Measurements from ENCODE around the gene ADCY9.
"Not testable (repeated sequence)": the region's sequence is repeated elsewhere in the genome, so short reads cannot be mapped to it uniquely, and the experiment has no call there.

Gene ADCY9

DNA sequence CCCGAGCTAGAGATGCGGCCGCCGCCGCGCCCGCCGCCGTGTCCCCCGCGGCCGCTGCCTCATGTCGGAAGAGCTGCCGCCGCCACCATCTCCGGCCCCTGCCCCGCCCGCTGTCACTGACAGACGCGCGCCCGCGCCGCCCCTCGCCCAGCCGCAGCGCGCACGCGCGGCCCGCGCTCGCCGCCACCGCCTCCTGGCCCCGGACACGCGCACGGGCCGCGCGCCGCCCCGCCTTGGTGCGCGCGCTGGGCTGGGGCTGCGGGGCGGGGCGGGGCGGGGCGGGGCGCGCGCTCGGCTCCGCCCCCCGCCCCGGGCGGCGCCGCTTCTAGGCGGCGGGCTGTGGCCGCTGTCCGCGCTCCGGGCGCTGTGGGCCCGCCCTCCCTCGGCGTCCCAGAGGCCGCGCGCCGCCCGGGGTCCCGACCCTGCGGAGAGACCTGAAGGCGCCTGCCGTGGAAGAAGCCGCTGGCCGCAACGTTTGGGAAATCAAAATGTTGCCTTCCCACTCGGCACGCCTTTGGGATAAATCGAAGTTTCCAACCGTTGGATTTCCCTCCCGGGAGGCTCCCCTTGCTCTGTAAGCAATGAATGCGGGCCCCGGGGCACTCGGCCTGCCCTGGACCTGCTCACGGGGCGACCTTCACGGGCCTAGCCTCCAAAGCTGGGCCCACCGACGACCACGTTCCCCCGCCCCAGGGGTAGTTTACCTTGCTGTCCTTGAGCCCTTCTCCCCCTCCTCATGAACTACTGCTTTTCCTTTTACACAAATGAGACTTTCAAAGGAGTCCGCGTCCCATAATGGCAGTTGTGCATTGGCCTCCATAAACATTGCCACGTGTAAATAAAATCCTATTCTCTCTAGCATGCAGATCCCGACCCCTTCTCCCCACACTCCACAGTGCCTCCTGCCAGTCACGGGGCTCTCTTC lies at the start of gene ADCY9:
Gene ADCY9 (minus strand): TSS at position 118 of the 925 bp plus-strand sequence. CDS start 1,000 bp downstream, outside the sequence.
- no peak for TF ChIP-seq GATA1 (IDR thresholded peaks at IDR 0.05; ENCODE audit: low read depth, low read length)
- DNase-seq: peak; percentile 73 to 81

DNA sequence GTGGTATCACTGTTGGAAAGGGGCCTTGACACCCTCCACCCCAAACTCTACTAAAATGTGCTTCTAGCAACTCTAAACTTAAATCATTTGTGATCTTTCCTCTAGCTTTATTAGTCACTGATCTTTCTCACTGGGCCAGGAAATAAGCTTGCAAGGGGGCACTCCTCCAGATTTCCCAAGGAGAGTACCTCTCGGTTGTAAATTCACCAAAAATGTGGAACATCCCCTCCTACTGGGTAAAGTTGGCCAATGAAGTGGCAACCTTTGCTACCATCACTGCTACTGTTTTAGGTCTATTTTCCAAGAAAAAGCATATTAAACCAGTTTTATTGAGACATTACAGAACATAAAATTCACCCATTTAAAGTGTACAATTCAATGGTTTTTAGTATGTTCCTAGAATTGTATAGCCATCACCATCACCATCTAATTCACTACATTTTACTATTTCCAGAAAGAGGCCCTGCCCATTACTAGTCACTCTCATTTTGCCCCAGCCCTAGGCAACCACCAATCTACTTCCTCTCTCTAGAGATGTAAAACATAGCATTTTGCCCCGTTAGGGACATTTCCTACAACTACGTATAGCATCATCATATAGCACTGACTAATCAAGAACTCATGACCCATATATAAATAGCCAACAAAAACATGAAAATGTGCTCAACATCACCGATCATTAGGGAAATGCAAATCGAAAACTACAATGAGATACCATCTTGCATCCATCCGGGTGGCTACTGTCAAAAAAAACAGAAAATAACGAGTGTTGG lies 44.6 kb upstream of the ADCY9 start:
- no peak for DNase-seq

DNA sequence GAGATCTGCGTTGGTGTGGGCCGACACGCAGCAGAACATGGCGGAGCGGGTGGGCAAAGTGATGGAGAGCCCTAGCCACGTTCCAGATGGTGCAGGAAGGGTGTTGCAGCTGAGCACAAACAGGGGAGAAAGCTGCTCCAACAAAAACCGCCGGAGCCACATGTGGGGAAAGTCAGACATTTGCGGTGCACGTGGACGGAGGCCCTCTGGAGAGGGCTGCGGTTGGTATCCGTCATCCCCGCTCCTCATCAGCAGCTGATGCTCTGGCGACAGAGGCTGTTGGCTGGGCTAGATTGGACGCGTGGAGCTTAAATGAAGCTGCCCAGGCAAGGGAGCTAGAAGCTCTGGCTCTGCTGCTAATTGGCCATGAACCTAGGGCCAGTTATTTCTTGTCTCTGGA lies 43.5 kb upstream of the ADCY9 start:
- no peak for DNase-seq

More for the DNA sequence above, 44.6 kb upstream of the ADCY9 start:
- TF ChIP-seq GATA1 (IDR thresholded peaks at IDR 0.05; ENCODE audit: low read depth, low read length) (no peak), POLR2A (IDR thresholded peaks at IDR 0.05; ENCODE audit: low read length) (no peak)

DNA sequence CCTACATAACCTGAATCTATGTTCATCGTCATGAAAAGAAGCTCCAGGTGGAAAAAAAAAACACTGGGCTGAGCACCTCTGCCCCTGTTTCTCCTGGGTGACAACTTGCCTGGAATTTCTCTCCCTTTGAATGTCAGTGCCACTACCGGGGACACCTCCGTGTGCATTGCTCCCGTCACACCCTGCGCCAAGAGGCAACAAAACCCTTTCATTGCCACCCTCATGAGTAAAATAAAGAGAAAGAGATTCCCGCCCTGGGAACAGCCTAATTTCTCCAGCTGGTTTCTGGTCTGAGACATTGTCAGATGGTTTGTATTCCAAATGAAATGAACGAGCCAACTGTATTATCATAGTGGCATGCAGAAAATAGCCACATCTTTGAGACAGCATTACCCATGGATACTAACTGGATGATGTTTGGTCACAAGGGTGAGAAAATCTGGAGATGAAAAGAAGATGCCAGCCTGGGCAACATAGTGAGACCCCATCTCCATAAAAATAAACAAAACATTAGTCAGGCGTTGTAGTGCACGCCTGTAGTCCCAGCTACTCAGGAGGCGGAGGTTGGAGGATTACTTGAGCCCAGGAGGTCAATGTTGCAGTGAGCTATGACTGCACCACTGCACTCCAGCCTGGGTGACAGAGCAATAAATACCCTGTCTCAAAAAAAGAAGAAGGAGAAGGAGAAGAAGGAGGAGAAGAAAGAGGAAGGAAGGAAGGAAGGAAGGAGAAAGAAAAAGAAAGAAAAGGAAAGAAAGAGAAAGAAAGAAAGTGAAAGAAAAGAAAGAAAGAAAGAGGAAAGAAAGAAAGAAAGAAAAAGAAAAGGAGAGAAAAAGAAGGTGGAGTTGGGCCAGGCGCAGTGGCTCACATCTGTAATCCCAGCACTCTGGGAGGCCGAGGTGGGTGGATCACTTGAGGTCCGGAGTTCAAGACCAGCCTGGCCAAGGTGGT lies 42.2 kb upstream of the ADCY9 start:
- DNase-seq: no peak
- no peak for TF ChIP-seq POLR2A (IDR thresholded peaks at IDR 0.05; ENCODE audit: low read length)
- TF ChIP-seq GATA1 (IDR thresholded peaks at IDR 0.05; ENCODE audit: low read depth, low read length): no peak

More for the DNA sequence above, 43.5 kb upstream of the ADCY9 start:
- TF ChIP-seq POLR2A (IDR thresholded peaks at IDR 0.05; ENCODE audit: low read length) (no peak), GATA1 (IDR thresholded peaks at IDR 0.05; ENCODE audit: low read depth, low read length) (no peak)

DNA sequence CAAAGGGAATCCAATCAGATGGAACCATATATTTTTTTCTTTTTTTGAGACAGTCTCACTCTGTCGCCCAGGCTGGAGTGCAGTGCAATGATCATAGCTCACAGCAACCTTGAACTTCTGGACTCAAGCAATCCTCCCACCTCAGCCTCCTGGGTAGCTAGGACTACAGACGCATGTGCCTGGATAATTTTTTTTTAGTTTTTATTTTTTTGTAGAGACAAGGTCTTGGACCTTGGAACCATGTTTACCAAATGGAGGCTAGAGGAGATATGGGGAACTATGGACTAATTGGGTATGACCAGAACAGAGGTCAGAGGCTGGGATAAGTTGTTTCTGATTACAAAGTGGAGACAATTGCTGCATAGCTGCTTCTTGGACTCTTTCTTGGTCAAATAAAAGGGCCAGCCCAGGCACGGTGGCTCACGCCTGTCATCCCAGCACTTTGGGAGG lies 41.2 kb upstream of the ADCY9 start:
- no peak for DNase-seq
- TF ChIP-seq POLR2A (IDR thresholded peaks at IDR 0.05; ENCODE audit: low read length) (no peak), GATA1 (IDR thresholded peaks at IDR 0.05; ENCODE audit: low read depth, low read length) (no peak)

DNA sequence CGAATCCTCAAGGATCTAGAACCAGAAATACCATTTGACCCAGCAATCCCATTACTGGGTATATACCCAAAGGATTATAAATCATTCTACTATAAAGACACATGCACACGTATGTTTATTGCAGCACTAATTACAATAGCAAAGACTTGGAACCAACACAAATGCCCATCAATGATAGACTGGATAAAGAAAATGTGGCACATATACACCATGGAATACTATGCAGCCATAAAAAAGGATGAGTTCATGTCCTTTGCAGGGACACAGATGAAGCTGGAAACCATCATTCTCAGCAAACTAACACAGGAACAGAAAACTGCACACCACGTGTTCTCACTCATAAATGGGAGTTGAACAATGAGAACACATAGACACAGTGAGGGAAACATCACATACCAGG lies 40.3 kb upstream of the ADCY9 start:
- DNase-seq: not testable (repeated sequence)

DNA sequence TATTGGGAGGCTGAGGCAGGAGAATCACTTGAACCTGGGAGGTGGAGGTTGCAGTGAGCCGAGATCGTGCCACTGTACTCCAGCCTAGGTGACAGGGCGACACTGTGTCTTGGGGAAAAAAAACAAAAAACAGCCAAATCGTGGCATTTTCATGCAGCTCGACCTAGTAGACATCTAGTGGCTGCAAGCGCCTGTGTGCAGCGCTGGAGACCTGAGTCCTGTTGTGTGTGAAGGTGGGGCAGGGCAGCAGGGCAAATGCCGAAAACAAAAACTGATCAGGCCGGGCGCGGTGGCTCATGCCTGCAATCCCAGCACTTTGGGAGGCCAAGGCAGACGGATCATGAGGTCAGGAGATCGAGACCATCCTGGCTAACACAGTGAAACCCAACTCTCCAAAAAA lies 37.1 kb upstream of the ADCY9 start:
- DNase-seq: not testable (repeated sequence)

DNA sequence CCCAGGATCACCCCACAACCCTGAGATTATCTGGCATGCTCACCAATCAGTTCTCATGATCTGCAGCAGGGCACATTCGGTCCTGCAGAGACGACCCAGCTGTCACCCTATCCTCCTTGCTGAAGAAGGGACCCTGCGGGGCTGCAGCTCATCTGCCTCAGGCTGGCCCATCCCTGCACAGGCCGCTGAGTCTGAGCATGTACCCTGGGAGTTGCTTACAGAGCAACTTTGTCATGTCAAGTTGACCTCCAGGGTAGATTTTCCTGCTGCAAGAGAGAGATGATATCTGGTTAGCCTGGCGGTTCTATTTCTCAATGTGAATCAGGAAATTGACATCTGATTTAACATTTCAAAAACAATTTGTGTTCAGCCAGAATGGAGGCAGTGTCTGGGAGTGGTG lies 36.0 kb upstream of the ADCY9 start:
- TF ChIP-seq POLR2A (IDR thresholded peaks at IDR 0.05; ENCODE audit: low read length) (no peak), GATA1 (IDR thresholded peaks at IDR 0.05; ENCODE audit: low read depth, low read length) (no peak)
- no peak for DNase-seq

DNA sequence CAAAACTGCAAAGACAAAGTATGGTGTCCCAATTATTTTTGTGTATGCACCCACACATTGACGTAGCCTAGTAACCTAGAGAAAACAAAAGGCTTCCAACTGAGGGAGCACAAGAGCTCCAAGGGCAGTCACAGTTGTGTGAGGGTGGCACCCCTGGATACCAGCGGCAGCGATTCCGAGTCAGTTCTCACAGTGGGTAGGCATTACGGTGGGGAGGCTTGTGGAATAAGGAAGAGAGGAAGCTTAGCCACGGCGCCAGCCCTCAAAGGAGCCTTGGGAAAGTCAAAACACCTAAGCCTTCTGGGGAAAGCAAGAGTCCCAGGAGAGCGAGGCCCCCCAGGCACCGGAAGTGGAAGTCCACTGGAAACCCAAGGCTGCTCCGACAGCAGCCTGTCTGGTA lies 31.0 kb upstream of the ADCY9 start:
- TF ChIP-seq GATA1 (IDR thresholded peaks at IDR 0.05; ENCODE audit: low read depth, low read length) (no peak), POLR2A (IDR thresholded peaks at IDR 0.05; ENCODE audit: low read length) (no peak)
- no peak for DNase-seq

DNA sequence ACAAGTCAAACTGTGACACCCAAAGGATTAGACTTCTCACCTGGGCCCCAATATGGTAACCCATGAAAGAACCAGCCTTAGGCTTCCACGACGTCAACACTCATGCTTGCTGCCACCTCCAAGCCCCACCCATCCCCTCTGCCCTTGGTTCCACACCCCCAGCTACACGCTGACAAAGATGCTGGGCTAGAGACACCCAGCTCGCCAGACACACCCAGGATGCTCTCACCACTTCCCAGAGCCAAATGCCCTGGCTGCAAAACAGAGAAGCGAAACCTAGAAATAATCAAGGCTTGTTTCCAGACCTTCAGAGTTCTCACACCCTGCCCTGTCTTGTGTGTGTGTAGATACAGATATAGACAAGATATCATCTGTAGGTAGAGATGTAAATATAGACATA lies 26.0 kb upstream of the ADCY9 start:
- TF ChIP-seq POLR2A (IDR thresholded peaks at IDR 0.05; ENCODE audit: low read length) (no peak), GATA1 (IDR thresholded peaks at IDR 0.05; ENCODE audit: low read depth, low read length) (no peak)
- DNase-seq: peak in 1 of 2 experiments; percentile 12

DNA sequence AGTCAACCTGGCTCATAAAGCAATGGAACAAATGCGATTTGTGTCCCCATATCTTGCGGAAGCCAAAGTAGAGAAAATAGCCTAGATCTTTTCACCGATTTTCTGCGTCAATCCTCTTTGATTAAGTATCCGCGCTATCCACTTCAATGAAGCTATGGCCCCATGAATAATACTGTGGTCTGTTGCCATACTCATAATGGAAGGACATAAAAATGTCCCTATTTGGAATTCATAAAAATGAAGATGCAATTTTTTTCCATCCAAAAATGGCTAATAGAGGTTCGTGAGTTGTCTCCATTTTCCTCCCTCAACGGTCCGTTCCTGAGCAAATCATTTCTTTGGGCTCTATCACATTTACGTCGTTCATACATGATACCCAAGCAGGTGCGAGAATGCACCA lies 25.4 kb upstream of the ADCY9 start:
- TF ChIP-seq POLR2A (IDR thresholded peaks at IDR 0.05; ENCODE audit: low read length) (no peak), GATA1 (IDR thresholded peaks at IDR 0.05; ENCODE audit: low read depth, low read length) (no peak)
- no peak for DNase-seq

DNA sequence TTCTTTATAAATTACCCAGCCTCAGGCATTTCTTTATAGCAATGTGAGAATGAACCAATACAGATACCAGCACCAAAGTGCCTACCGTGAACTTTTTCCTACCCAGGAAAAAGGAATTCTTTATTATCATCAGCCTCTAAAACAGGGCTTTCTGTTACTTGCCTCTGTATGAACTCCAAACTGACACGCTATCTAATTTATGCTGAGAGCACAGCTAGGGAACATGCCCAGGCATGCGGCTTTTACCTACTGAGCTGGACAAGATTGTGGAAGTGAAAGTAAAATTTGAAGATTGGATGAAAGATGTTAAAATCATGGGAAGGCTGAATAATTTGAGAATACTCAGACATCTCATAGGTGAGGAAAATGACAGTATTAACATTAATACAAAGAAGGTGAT lies 24.4 kb upstream of the ADCY9 start:
- TF ChIP-seq GATA1 (IDR thresholded peaks at IDR 0.05; ENCODE audit: low read depth, low read length) (no peak), POLR2A (IDR thresholded peaks at IDR 0.05; ENCODE audit: low read length) (no peak)
- peak; percentile 11 to 42 for DNase-seq

DNA sequence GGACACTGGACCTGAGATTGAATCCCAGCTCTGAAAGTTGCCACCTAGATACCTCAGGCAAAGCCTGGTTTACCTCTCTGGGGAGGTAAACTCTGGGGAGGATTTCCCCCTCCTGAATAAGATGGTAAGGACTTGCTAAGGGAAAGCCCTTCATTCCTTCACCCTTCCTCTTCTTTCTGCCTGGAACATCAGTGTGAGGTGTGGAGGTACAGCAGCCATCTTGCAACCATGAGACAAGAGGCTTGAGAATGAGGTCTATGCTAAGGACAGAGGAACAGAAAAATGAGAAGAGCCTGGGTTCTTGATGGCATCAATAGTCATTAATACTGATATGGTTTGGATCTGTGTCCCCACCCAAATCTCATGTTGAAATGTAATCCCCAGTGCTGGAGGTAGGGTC lies 23.7 kb upstream of the ADCY9 start:
- no peak for TF ChIP-seq GATA1 (IDR thresholded peaks at IDR 0.05; ENCODE audit: low read depth, low read length)
- TF ChIP-seq POLR2A (IDR thresholded peaks at IDR 0.05; ENCODE audit: low read length): no peak
- DNase-seq: peak in 1 of 2 experiments; percentile 32

DNA sequence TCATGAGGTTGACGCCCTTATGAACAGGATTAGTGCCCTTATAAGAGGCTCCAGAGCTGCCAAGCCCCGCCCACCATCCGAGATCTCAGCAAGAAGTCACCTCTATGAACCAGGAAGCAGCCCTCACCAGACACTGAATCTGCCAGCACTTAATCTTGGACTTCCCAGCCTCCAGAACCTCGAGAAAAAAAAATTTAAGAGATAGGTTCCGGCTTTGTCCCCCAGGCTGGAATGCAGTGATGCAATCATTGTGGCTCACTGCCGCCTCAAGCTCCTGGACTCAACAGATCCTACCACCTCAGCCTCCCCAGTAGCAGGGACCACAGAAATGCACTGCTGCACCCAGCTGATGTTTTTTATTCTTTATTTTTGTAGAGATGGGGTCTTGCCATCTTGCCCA lies 22.5 kb upstream of the ADCY9 start:
- no peak for DNase-seq
- TF ChIP-seq POLR2A (IDR thresholded peaks at IDR 0.05; ENCODE audit: low read length): no peak
- TF ChIP-seq GATA1 (IDR thresholded peaks at IDR 0.05; ENCODE audit: low read depth, low read length): no peak

Measured in erythroblast (primary cell).